Measurements from ENCODE around the gene IFI16.

The IFI16 gene

GRCh38 chr1:159065106-159065505 is 55.4 kb downstream of the IFI16 start:
- DNase-seq (ENCODE audit: low read depth), result no peak

- no peak for DNase-seq (ENCODE audit: low read depth)
Measured at GRCh38 chr1:159066108-159066507, 56.4 kb downstream of the IFI16 start.

DNA sequence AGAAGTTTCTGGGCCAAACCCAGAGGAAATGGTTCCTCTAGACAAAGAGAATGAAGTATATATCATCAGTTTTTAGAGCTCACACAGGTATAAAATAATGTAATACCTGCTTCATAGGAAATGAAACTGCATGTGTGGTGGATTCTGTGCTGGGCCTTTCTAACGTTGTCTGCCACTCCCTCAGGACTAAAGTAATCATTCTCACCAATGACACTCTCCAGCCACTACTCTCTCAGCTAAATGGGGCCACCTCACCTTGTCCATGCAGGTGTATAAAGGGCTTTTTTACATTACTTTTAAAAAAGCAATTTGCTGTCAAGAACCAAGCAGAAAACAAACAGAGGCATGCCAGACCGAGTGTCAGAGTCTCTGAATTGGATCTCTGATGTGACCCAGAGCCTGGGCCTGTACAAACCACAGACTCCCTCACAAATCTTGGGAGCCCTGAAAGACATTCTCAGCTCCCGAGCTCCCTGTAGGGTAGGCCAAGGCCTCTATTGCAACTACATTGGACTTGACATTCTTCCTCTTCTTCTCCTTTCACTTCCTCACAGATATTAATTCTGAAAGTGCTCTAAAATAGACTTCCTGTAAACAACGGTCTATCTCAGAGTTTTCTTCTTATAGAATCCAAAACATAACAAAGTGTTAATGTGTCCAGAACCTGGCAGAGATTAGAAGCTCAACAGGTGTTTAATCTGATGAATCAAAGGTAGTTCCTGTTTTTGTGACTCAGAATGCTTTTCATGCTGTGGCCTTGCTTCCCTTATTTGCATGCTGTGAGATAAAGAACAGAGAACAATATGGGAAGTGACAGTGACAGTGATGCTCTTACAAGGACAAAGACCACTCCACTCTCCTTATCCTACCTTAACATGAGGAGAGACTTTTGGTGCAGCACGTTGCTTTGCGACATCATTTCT is 58.3 kb downstream of the IFI16 start:
- DNase-seq (ENCODE audit: low read depth), result no peak

- no peak for DNase-seq (ENCODE audit: low read depth)
Measured at GRCh38 chr1:159068886-159069285, 59.2 kb downstream of the IFI16 start.

GRCh38 chr1:159071970-159072582 is 62.4 kb downstream of the IFI16 start:
- no peak for DNase-seq (ENCODE audit: low read depth)

GRCh38 chr1:159076438-159077119 is 66.9 kb downstream of the IFI16 start, which contains the start of gene AIM2:
AIM2 (minus strand) TSS chr1:159076766; CDS start chr1:159073499, 3,267 bp downstream.
- DNase-seq (ENCODE audit: low read depth), result peak; percentile 65

DNA sequence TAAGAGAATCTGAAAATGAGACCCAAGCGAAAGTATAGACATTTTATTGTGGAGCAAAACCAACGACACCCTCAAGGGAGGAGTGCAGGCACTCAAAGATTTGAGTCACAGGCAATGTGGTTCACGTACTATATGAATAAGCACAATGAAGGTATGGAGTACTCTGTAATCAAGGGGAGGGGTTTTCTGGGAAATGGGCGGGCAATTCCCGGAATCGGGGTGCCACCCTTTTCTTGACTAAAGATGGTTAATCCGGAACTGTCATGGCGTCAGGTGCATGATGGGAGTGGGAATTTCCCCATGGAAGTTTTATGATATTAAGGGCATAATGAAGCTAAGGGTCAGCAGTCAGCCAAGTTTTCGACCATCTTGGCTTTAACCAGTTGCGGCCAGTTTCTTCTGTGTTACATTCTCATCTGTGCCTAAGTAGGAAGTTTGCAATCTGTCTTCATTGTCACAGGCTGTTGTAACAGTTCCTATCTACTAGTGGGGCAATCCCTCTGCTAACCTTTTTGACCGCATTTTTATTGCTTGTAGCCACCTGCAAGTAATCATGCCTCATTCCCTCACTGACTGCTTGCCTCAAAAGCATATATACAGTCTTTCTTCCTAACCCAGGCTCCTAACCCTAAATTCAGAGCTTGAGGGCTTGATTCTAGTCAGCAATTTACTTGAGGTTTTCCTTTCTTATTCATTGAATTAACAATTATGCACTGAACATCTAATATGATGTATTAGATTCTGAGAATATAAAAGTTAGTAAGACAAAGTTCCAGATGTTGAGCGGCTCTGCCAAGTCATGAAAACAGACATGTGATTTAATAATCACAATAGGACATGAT is 67.6 kb downstream of the IFI16 start:
- peak; percentile 78 for DNase-seq (ENCODE audit: low read depth)

DNA sequence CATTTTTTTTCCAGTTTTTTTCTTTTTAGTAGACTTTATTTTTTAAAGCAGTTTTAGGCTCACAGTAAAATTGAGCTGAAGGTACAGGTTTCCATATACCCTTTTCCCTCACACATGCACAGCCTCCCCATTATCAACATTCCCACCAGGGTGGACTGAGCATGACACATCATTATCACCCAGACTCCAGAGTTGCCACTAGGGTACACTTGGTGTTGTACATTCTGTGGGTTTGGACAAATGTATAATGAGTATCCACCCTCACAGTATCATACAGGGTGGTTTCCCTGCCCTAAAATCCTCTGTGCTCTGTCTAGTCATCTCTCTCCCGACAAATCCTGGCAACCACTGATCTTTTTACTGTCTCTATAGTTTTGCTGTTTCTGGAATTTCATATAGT is 69.8 kb downstream of the IFI16 start:
- no peak for DNase-seq (ENCODE audit: low read depth)

GRCh38 chr1:159081626-159082025 is 71.9 kb downstream of the IFI16 start:
- DNase-seq (ENCODE audit: low read depth), result no peak

DNA sequence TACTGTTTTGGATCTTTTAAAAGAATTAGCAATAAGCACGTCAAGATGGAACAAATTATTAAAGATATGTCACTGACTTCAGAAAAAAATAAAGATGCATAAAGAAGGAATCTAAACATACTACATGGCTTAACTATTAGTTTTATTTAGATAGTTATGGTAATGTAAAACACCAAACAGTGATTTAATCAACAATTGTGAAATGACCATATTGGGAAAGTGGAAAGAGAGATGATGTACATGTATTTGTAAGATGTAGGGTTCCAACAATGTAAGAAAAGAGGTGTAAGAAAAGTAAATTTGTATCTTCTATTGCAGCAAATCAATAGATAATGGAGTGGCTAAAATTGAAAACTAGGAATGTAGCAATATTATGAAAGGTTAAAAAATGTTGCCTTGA is 73.3 kb downstream of the IFI16 start:
- DNase-seq (ENCODE audit: low read depth), result no peak

DNA sequence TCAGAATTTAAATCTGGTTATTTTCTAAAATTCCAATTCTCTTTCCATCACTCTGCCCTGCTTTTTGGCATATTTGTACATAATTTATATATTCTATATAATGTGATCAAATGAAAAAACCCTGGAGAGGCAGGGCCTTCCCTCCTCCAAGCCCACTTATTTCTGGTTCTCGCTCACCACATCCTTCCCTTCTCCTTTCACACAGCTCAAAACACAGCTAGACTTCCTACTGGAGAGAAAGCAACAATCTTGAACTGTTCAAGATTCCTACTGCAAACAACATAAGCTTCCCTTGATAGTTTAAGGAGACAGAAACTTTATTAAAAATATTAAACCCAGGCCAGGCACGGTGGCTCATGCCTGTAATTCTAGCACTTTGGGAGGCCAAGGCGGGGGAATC is 74.4 kb downstream of the IFI16 start:
- no peak for DNase-seq (ENCODE audit: low read depth)

GRCh38 chr1:159084867-159085266 is 75.2 kb downstream of the IFI16 start:
- no peak for DNase-seq (ENCODE audit: low read depth)

GRCh38 chr1:159088050-159088449 is 78.3 kb downstream of the IFI16 start:
- DNase-seq (ENCODE audit: low read depth), result no peak

DNA sequence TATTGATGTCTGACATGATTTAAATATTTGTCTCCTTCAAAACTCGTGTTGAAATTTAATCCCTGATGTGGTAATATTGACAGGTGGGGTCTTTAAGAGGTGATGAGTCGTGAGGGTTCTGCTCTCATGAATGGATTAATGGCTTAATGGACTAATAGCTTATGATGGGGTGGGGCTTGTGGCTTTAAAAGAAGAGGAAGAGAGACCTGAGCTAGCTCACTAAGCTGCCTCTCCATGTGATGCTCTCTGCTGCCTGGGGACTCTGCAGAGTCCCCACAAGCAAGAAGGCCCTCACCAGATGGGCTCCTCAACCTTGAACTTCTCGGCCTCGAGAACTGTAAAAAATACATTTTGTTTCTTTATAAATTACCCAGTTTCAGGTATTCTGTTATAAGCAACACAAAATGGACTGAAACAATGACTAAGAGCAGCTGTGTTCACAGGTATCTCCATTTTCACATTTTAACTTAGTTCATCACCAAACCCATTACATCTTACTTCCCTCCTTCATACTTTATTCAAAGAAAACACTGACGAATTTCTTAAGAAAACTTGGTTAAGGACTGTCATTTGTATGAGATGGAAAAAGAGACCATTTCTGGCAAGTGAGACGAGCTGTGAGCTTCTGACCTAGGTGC is 79.0 kb downstream of the IFI16 start:
- no peak for DNase-seq (ENCODE audit: low read depth)

DNA sequence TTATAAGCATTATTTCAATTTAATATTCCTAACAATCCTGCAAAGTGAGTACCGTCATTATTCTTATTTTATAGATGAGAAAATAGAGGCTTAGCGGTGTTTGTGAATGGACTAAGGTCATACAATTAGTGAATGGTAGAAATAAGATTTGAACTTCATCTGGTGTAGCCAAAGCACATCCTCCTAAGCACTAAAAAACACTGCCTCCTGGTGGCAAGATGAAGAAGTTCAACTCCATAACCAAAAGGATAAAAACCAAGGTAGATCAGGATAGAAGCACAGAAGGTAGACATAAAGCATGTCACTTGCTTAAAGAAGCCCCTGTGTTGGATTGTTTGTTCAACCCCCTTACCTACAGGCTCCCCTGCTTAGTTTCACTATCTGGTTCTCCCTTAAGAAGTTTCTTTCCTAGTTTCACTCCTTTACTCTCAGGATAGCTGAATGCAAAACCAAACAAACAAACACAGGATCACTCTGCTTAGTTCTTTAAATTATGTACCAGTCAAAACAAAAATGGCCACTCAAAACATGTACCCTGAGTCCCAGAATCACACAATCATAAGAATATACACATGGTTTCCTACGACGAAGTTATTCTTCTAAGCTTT is 79.6 kb downstream of the IFI16 start:
- DNase-seq (ENCODE audit: low read depth), result no peak

DNA sequence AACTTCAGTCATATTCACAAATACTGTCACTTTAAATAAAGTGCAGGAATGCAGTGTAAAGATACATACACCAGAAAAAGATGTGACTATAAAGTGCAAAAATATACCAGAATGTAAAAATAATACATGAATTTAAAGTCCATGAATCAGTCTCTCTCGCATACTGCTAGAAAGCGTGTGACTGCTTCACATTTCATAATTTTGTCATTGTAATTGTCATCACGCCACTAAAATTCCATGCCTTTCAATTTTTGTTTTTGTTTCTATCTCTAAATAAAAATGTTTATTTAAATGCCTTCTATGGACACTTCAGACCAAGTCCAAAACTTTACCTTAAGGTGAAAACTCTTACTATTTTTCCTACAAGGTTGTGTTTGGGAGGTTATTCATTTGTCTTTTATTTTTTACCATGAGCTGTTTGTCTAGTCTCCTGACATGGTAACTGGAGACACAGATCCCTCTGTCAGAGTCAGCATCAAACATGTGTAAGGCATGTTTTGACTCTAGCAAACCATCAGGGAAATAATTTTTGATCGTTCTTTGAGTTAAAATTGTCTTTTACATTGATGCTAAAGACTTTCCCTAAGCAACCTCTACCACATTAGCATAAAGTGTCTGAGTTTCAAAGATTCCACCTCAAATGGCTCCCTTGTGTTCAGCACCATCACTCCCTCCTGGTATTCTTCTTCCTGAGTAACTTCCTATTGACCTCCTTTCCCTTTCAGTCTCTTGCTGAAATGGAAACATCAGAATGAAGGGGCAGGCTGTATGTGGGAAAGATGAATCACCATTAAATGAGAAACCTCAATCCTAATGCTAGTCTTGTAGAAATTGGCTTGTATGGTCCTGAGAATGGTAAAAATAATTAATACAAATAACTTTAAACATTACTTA is 80.8 kb downstream of the IFI16 start:
- DNase-seq (ENCODE audit: low read depth), result no peak

DNA sequence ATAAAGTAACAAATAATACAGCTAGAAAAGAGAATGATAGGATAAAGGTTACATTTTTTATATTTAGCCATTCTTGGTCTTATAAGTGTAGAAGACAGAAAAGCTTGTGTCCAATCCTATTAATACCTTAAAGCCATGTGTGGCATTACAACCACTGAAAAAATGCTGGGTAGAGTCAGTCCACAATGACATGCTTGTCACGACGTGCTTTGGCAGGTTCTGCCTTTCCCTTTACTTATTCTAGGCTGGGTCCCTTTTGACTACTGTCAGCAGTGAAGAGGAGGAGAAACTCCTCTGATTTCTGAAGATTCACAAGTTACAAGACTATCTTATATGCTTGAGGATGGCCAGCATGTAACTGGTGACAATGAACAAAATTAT is 81.5 kb downstream of the IFI16 start:
- no peak for DNase-seq (ENCODE audit: low read depth)

- no peak for DNase-seq (ENCODE audit: low read depth)
Measured at GRCh38 chr1:159091607-159092031, 81.9 kb downstream of the IFI16 start.

DNA sequence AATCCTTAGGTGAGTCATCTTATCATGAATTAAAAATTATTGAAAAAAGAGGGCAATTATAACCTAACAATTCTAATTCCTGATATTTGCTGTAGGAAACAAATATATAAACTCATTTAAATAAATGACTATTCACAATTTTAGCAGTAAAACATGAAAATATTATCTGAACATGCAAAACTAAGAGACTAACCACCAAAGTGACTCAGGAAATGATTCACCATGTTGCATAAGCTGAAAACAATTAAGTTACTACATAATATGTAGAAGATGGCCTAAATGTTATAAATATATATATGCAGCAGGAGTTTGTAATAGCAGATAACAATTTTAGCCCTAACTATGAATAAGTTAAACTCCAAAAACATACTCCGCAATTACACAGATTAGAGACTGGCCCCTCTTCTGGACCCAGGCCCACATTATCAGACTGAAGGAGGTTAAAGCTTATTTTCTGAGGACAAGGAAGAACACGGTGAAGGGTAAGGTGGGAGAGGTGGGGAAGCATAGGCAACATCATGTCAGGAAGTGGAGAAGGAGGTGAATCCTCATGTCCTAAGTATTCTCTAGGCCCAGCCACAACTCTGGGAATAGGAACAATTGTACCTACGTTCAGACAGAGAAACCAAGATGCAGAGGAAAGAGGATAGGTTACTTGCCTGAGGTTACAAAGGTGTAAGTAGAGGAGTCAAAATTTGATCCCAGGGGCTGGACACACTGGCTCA is 82.5 kb downstream of the IFI16 start:
- no peak for DNase-seq (ENCODE audit: low read depth)
